ENCODE data around the gene IL10RA. TPM values are rescaled to one million over a fixed set of nuclear protein-coding genes. Genes with fewer than 3 reads are reported as not detected.

The IL10RA gene
- total RNA-seq, 1 experiment from 2014 or later: not detected

DNA sequence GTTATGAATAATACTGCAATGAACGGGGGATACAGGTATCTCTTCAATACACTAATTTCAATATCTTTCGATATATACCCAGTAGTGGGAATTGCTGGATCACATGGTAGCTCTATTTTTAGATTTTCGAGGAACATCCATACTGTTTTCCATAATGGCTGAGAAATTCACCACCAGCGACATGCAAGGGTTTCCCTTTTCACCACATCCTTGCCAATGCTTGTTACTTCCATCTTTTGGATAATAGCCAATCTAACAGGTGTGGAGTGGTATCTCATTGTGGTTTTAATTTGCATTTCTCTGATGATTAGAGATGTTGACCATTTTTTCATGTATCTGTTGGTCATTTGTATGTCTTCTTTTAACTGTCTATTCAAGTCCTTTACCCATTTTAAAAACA, 5.9 kb downstream of the IL10RA start:
- no peak for TF ChIP-seq EZH2 (IDR thresholded peaks at IDR 0.05; ENCODE audit: low read length, unreplicated experiment)
- TF ChIP-seq, protein P1, sequence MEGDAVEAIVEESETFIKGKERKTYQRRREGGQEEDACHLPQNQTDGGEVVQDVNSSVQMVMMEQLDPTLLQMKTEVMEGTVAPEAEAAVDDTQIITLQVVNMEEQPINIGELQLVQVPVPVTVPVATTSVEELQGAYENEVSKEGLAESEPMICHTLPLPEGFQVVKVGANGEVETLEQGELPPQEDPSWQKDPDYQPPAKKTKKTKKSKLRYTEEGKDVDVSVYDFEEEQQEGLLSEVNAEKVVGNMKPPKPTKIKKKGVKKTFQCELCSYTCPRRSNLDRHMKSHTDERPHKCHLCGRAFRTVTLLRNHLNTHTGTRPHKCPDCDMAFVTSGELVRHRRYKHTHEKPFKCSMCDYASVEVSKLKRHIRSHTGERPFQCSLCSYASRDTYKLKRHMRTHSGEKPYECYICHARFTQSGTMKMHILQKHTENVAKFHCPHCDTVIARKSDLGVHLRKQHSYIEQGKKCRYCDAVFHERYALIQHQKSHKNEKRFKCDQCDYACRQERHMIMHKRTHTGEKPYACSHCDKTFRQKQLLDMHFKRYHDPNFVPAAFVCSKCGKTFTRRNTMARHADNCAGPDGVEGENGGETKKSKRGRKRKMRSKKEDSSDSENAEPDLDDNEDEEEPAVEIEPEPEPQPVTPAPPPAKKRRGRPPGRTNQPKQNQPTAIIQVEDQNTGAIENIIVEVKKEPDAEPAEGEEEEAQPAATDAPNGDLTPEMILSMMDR (conservative IDR thresholded peaks at IDR 0.05; ENCODE audit: low read depth, low read length): no peak
- no peak for TF ChIP-seq EZH2phosphoT487 (IDR thresholded peaks at IDR 0.05; ENCODE audit: borderline replicate concordance, low read length)
- Histone ChIP-seq H3F3A (ENCODE audit: low read length, unreplicated experiment) (no peaks in the 10 kb centered on the region), H3K27ac (ENCODE audit: low read length) (no peak overlapping the region), H3K9ac (ENCODE audit: low read length) (no peak overlapping the region), H3K27me3 (ENCODE audit: low read length) (peaks cover 85% of the 10 kb centered on the region), H4K20me1 (ENCODE audit: low read length) (no peaks in the 10 kb centered on the region), H3K4me3 (ENCODE audit: low read length) (no peak overlapping the region), H3K36me3 (ENCODE audit: low read depth, low read length) (no peaks in the 10 kb centered on the region), H3K4me1 (ENCODE audit: insufficient read depth, low read length) (no peaks in the 10 kb centered on the region), H3K4me2 (ENCODE audit: low read length) (no peak overlapping the region), H3K9me3 (ENCODE audit: low read length) (no peaks in the 10 kb centered on the region), H3K9me2 (replicated peaks; ENCODE audit: low read length) (no peaks in the 10 kb centered on the region), H3K79me2 (ENCODE audit: low read length) (no peaks in the 10 kb centered on the region), H2AFZ (ENCODE audit: low read length) (no peak overlapping the region)
- intact Hi-C loops (cut with micrococcal nuclease): no loop called here
- no peak for ATAC-seq
- CTCF ChIA-PET: no interaction called here
- DNase-seq: no peak
- POLR2A ChIA-PET (ENCODE audit: unreplicated experiment): no interaction called here
- no TSS peak for BruUV-seq (replicated peaks)

DNA sequence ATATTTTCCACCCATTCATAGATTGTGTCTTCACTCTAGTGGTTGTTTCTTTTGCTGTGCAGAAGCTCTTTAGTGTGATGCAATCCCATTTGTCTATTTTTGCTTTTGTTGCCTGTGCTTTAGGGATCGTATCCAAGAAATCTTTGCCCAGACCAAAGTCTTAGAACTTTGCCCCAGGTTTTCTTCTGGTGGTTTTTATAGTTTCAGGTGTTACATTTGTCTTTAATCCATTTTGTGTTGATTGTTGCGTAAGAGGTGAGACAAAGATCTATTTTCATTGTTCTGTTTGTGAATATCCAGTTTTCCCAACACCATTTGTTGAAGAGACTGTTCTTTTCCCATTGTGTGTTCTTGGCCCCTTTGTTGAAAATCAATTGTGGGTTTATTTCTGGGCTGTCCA, 6.4 kb downstream of the IL10RA start:
- Histone ChIP-seq H3K27ac (ENCODE audit: low read length) (no peak overlapping the region), H4K20me1 (ENCODE audit: low read length) (no peaks in the 10 kb centered on the region), H3K9me2 (replicated peaks; ENCODE audit: low read length) (no peaks in the 10 kb centered on the region), H3K4me1 (ENCODE audit: insufficient read depth, low read length) (no peaks in the 10 kb centered on the region), H3K79me2 (ENCODE audit: low read length) (no peaks in the 10 kb centered on the region), H3F3A (ENCODE audit: low read length, unreplicated experiment) (no peaks in the 10 kb centered on the region), H3K36me3 (ENCODE audit: low read depth, low read length) (no peaks in the 10 kb centered on the region), H2AFZ (ENCODE audit: low read length) (no peak overlapping the region), H3K27me3 (ENCODE audit: low read length) (peaks cover 81% of the 10 kb centered on the region), H3K9ac (ENCODE audit: low read length) (no peak overlapping the region), H3K4me2 (ENCODE audit: low read length) (no peak overlapping the region), H3K9me3 (ENCODE audit: low read length) (no peaks in the 10 kb centered on the region), H3K4me3 (ENCODE audit: low read length) (no peak overlapping the region)
- no peak for ATAC-seq
- TF ChIP-seq EZH2phosphoT487 (IDR thresholded peaks at IDR 0.05; ENCODE audit: borderline replicate concordance, low read length) (no peak), EZH2 (IDR thresholded peaks at IDR 0.05; ENCODE audit: low read length, unreplicated experiment) (no peak)
- TF ChIP-seq, protein P1 (conservative IDR thresholded peaks at IDR 0.05; ENCODE audit: low read depth, low read length): no peak
- CTCF ChIA-PET: no interaction called here
- BruUV-seq (replicated peaks): no TSS peak
- no peak for DNase-seq
- POLR2A ChIA-PET (ENCODE audit: unreplicated experiment): no interaction called here
- intact Hi-C loops (cut with micrococcal nuclease): no loop called here

DNA sequence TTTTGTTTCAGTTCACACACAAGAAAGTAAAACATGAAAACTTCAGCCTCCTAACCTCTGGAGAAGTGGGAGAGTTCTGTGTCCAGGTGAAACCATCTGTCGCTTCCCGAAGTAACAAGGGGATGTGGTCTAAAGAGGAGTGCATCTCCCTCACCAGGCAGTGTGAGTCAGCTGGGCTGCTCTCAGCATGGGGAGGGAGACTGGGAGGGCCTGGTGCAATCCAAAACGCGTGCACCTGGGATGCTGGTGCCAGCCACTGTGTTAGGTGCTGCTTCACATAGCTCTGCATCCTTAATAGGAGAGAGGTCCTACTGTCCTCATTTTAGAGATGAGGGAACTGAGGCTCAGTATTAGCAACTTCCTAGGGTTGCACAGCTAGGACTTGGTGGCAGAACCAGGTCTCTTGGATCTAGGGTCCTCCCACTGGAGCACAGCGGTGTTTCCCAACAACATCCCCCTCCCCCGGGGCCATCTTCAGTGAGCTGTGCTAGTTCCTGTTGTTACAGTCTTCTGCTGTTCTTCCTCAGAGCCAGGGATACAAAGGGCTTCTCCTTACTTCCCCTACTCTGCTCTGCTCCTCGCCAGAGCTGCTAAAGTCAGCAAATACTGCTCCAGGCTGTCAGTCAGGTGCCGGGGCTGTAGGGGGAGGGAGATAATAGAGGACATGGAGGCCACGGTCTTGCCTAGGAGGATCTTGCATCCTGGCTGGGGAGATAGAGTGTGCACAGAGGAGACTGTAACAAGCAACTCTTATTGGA, 8.0 kb downstream of the IL10RA start:
- no peak for ATAC-seq
- CTCF ChIA-PET: no interaction called here

More for the DNA sequence above, 8.0 kb downstream of the IL10RA start:
- no peaks in the 10 kb centered on the region for H3K79me2 ChIP-seq (ENCODE audit: low read length)
- H3F3A ChIP-seq (ENCODE audit: low read length, unreplicated experiment): no peaks in the 10 kb centered on the region
- DNase-seq: no peak
- POLR2A ChIA-PET (ENCODE audit: unreplicated experiment): no interaction called here
- H3K4me3 ChIP-seq (ENCODE audit: low read length): no peak overlapping the region
- no peaks in the 10 kb centered on the region for H3K9me2 ChIP-seq (replicated peaks; ENCODE audit: low read length)
- H3K9ac ChIP-seq (ENCODE audit: low read length): no peak overlapping the region
- no peaks in the 10 kb centered on the region for H3K9me3 ChIP-seq (ENCODE audit: low read length)
- H3K27me3 ChIP-seq (ENCODE audit: low read length): peaks cover 67% of the 10 kb centered on the region
- H4K20me1 ChIP-seq (ENCODE audit: low read length): no peaks in the 10 kb centered on the region
- H3K36me3 ChIP-seq (ENCODE audit: low read depth, low read length): no peaks in the 10 kb centered on the region
- intact Hi-C loops (cut with micrococcal nuclease): no loop called here
- TF ChIP-seq, protein P1 (conservative IDR thresholded peaks at IDR 0.05; ENCODE audit: low read depth, low read length): no peak
- no peak for TF ChIP-seq EZH2phosphoT487 (IDR thresholded peaks at IDR 0.05; ENCODE audit: borderline replicate concordance, low read length)
- TF ChIP-seq EZH2 (IDR thresholded peaks at IDR 0.05; ENCODE audit: low read length, unreplicated experiment): no peak
- no peak overlapping the region for H3K27ac ChIP-seq (ENCODE audit: low read length)
- no peak overlapping the region for H2AFZ ChIP-seq (ENCODE audit: low read length)
- H3K4me1 ChIP-seq (ENCODE audit: insufficient read depth, low read length): no peaks in the 10 kb centered on the region
- no peak overlapping the region for H3K4me2 ChIP-seq (ENCODE audit: low read length)
- BruUV-seq (replicated peaks): no TSS peak
